PC-3 (cell line): ENCODE results near the gene MDM4. TPM values are rescaled to one million over a fixed set of nuclear protein-coding genes. Genes with fewer than 3 reads are reported as not detected.
"Not testable (repeated sequence)": the region's sequence is repeated elsewhere in the genome, so short reads cannot be mapped to it uniquely, and the experiment has no call there.

Experiments used
- ATAC-seq: fragments of 200-7000 bp; cut with Tn5 transposase; 2 replicates; pipeline ENCODE4 v1.9.1; 2020; ENCODE audit warnings: mild to moderate bottlenecking, moderate library complexity
- BruUV-seq: library from RNA; stranded (reverse); fragments of 400-500 nt; replicated peaks from 2 replicates; lab custom pipeline; 2021; lab: Mats Ljungman, UMichigan
- CTCF ChIA-PET: fragments of 300-600 bp; sonication (Branson Sonifier 250); formaldehyde crosslinking; loops from one replicate; lab custom pipeline; 2022; ENCODE audit warnings: antibody characterized with exemption; lab: Charles Lee
- POLR2A ChIA-PET: fragments of 300-600 bp; sonication (Branson Sonifier 250); formaldehyde crosslinking; loops from one replicate; lab custom pipeline; 2022; ENCODE audit warnings: antibody characterized with exemption; ENCODE audit not compliant: unreplicated experiment; lab: Charles Lee
- DNase-seq: peaks from one replicate; pipeline ENCODE4 v3.0.0-alpha.2; 2015
- H2AFZ ChIP-seq: fragments of 300-600 bp; sonication (generic); 2 replicates; pipeline ENCODE4 v1.6.0; 2016; ENCODE audit warnings: antibody characterized with exemption, low read length
- H3F3A ChIP-seq: fragments of 300-600 bp; sonication (generic); one replicate; pipeline ENCODE4 v1.6.0; 2017; ENCODE audit warnings: antibody characterized with exemption, low read length, control low read depth, mild to moderate bottlenecking; ENCODE audit not compliant: unreplicated experiment
- H3K27ac ChIP-seq: fragments of 300-600 bp; sonication (generic); 2 replicates; pipeline ENCODE4 v1.5.1; 2016; ENCODE audit warnings: mild to moderate bottlenecking, low read length
- H3K27me3 ChIP-seq: fragments of 300-600 bp; sonication (generic); 2 replicates; pipeline ENCODE4 v1.6.1; 2016; ENCODE audit warnings: low read length, mixed read lengths
- H3K36me3 ChIP-seq: fragments of 300-600 bp; sonication (generic); 2 replicates; pipeline ENCODE4 v1.6.1; 2016; ENCODE audit warnings: low read depth, mixed run types, low read length, mixed read lengths
- H3K4me1 ChIP-seq: fragments of 300-600 bp; sonication (generic); 2 replicates; pipeline ENCODE4 v1.5.1; 2016; ENCODE audit warnings: low read length; ENCODE audit not compliant: insufficient read depth
- H3K4me2 ChIP-seq: fragments of 300-600 bp; sonication (generic); 2 replicates; pipeline ENCODE4 v1.6.0; 2016; ENCODE audit warnings: low read length
- H3K4me3 ChIP-seq: fragments of 300-600 bp; sonication (generic); 2 replicates; pipeline ENCODE4 v1.5.1; 2016; ENCODE audit warnings: mild to moderate bottlenecking, low read length, mixed read lengths
- H3K79me2 ChIP-seq: fragments of 300-600 bp; sonication (generic); 2 replicates; pipeline ENCODE4 v1.6.1; 2017; ENCODE audit warnings: low read length, mixed read lengths
- H3K9ac ChIP-seq: fragments of 300-600 bp; sonication (generic); 2 replicates; pipeline ENCODE4 v1.6.0; 2016; ENCODE audit warnings: mild to moderate bottlenecking, low read length
- H3K9me2 ChIP-seq: fragments of 300-600 bp; sonication (generic); replicated peaks from 2 replicates; pipeline ENCODE4 v1.6.1; 2016; ENCODE audit warnings: mixed run types, low read length, mixed read lengths
- H3K9me3 ChIP-seq: fragments of 300-600 bp; sonication (generic); 2 replicates; pipeline ENCODE4 v1.6.1; 2016; ENCODE audit warnings: low read length, mixed read lengths
- H4K20me1 ChIP-seq: fragments of 300-600 bp; sonication (generic); 2 replicates; pipeline ENCODE4 v1.6.1; 2016; ENCODE audit warnings: low read length, mixed read lengths
- EZH2 ChIP-seq: fragments of 300-600 bp; sonication (generic); IDR thresholded peaks from one replicate; pipeline ENCODE4 v1.6.1; 2017; ENCODE audit warnings: antibody characterized with exemption, mild to moderate bottlenecking, low read length; ENCODE audit not compliant: unreplicated experiment
- EZH2phosphoT487 ChIP-seq: fragments of 300-600 bp; sonication (generic); IDR thresholded peaks from 2 replicates; pipeline ENCODE4 v1.6.1; 2018; ENCODE audit warnings: mild to moderate bottlenecking, antibody characterized with exemption, low read length, borderline replicate concordance
- intact Hi-C: fragments of 100-400 bp; cut with micrococcal nuclease; formaldehyde crosslinking; loops from 2 replicates; pipeline ENCODE4 v1.9.0; 2023
- total RNA-seq: library from RNA; depleted of rRNA; stranded (reverse); fragments of >200 nt; gene quantifications from 2 replicates; pipeline ENCODE4 v1.2.3, GENCODE V29; 2014
- TF ChIP-seq, protein P1 (sequence below): fragments of 300-600 bp; sonication (generic); conservative IDR thresholded peaks from 2 replicates; pipeline ENCODE4 v1.5.1; 2017; ENCODE audit warnings: antibody characterized with exemption, low read depth, mild to moderate bottlenecking, low read length

MDM4 gene
- total RNA-seq, 1 experiment from 2014 or later, result 36.3 TPM

DNA sequence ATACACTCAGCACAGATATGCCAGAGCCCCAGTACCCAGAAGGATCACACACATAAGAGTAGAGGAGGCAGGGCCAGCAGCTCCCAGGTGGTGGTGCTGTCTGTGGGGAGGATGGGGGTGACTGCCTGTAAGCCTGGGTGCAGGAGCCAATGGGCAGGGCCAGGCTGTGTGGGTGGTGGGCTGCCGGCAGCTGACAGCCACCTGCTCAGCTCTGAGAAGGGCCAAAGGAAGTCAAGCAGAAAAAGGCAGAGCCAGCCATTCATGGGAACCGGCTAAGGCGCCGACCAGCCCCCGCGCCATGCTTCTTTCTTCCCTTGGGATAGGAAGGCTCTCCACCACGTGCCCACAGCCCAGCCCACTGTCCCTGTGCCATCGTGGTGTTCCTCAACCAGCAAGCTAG, 35.7 kb upstream of the MDM4 start:
- peaks cover 29% of the 10 kb centered on the region for H3K79me2 ChIP-seq
- no TSS peak for BruUV-seq
- no peak overlapping the region for H3K4me2 ChIP-seq
- H3K4me3 ChIP-seq, result no peak overlapping the region
- H3K9me3 ChIP-seq, result no peaks in the 10 kb centered on the region
- no peaks in the 10 kb centered on the region for H3F3A ChIP-seq
- H4K20me1 ChIP-seq, result peaks cover 15% of the 10 kb centered on the region; the same call in 1 of the 2 replicates
- ChIA-PET POLR2A (no interaction called here), CTCF (interaction anchor here (1.1 kb wide), 1 partner anchor 14 kb away, joined by 8 read pairs; no protein-coding TSS in a partner anchor)
- ATAC-seq (no peak), DNase-seq (no peak)
- H3K9me2 ChIP-seq, result no peaks in the 10 kb centered on the region
- peaks cover 14% of the 10 kb centered on the region for H3K4me1 ChIP-seq
- intact Hi-C loops, result no loop called here
- H3K27me3 ChIP-seq, result no peaks in the 10 kb centered on the region
- no peak overlapping the region for H3K9ac ChIP-seq
- H3K27ac ChIP-seq, result no peak overlapping the region
- TF ChIP-seq EZH2 (no peak), EZH2phosphoT487 (no peak)
- TF ChIP-seq, protein P1, sequence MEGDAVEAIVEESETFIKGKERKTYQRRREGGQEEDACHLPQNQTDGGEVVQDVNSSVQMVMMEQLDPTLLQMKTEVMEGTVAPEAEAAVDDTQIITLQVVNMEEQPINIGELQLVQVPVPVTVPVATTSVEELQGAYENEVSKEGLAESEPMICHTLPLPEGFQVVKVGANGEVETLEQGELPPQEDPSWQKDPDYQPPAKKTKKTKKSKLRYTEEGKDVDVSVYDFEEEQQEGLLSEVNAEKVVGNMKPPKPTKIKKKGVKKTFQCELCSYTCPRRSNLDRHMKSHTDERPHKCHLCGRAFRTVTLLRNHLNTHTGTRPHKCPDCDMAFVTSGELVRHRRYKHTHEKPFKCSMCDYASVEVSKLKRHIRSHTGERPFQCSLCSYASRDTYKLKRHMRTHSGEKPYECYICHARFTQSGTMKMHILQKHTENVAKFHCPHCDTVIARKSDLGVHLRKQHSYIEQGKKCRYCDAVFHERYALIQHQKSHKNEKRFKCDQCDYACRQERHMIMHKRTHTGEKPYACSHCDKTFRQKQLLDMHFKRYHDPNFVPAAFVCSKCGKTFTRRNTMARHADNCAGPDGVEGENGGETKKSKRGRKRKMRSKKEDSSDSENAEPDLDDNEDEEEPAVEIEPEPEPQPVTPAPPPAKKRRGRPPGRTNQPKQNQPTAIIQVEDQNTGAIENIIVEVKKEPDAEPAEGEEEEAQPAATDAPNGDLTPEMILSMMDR, result no peak
- H2AFZ ChIP-seq, result no peak overlapping the region
- 0 out of 2 replicates have a peak, but pooled peaks cover under 1% of the 10 kb centered on the region for H3K36me3 ChIP-seq

DNA sequence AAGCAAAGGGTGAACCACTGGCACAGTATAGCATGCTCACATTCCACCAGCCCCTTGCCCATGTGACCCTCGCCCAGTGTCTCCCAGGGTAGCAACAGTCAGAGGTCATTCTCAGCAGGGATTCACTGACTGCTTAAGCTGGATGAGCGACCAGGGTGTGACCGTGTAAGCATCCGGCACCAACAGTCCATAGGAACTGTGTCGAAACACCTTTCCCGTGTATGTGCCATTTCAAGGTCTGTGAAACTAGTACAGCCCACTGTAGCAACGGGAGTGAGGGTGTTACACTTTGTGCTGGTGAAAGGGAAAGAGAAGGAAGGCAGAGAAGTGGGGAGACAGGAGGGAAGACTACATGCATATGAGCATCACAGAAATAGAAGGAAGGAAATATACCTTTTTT, 32.4 kb upstream of the MDM4 start:
- POLR2A ChIA-PET, result no interaction called here
- TF ChIP-seq, protein P1, result no peak
- TF ChIP-seq EZH2 (no peak), EZH2phosphoT487 (no peak)
- Histone ChIP-seq H4K20me1 (0 out of 2 replicates have a peak, but pooled peaks cover 10% of the 10 kb centered on the region), H3K9me2 (no peaks in the 10 kb centered on the region), H3K36me3 (0 out of 2 replicates have a peak, but pooled peaks cover 4% of the 10 kb centered on the region), H3K4me1 (peaks cover 14% of the 10 kb centered on the region), H3K4me3 (no peak overlapping the region), H3K9me3 (no peaks in the 10 kb centered on the region), H3K79me2 (peaks cover 45% of the 10 kb centered on the region), H3K27ac (no peak overlapping the region), H3F3A (no peaks in the 10 kb centered on the region), H3K4me2 (no peak overlapping the region), H2AFZ (no peak overlapping the region), H3K27me3 (no peaks in the 10 kb centered on the region), H3K9ac (no peak overlapping the region)
- BruUV-seq, result no TSS peak
- DNase-seq (no peak), ATAC-seq (no peak)
- CTCF ChIA-PET, result no interaction called here
- intact Hi-C loops, result no loop called here

DNA sequence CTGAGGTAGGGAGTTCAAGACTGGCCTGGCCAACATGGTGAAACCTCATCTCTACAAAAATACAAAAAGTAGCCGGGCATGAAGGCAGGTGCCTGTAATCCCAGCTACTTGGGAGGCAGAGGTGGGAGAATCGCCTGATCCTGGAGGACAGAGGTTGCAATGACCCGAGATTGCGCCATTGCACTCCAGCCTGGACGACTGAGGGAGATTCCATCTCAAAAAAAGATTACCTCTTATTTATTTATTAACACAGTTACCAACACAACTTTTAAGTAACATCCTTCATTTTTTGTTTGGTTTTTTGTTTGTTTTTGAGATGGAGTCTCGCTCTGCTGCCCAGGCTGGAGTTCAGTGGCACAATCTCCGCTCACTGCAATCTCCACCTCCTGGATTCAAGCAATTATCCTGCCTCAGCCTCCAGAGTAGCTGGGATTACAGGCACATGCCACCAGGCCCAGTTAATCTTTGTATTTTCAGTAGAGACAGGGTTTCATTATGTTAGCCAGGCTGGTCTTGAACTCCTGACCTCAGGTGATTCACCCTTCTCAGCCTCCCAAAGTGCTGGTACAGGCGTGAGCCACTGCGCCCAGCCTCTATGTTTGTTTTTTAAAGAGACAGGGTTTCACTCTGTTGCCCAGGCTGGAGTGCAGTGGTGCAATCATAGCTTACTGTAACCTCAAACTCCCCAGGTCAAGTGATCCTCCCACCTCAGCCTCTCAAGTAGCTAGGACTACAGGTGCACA, 29.5 kb upstream of the MDM4 start:
- ATAC-seq, result peak; percentile 48
- H3F3A ChIP-seq, H3K9ac ChIP-seq, H3K4me3 ChIP-seq, H3K4me2 ChIP-seq, H3K27ac ChIP-seq, H3K9me3 ChIP-seq, H3K27me3 ChIP-seq, CTCF ChIA-PET, intact Hi-C loops, H3K4me1 ChIP-seq, H4K20me1 ChIP-seq, H3K36me3 ChIP-seq, BruUV-seq, H3K9me2 ChIP-seq, H2AFZ ChIP-seq: not testable (repeated sequence)
- POLR2A ChIA-PET, result interaction anchor here (0.6 kb wide), 1 partner anchor 20 kb away, joined by 3 read pairs; no protein-coding TSS in a partner anchor
- peak; percentile 30 for DNase-seq
- H3K79me2 ChIP-seq, result peaks cover 58% of the 10 kb centered on the region
